ENCODE results near the gene TCERG1L.

The TCERG1L gene

DNA sequence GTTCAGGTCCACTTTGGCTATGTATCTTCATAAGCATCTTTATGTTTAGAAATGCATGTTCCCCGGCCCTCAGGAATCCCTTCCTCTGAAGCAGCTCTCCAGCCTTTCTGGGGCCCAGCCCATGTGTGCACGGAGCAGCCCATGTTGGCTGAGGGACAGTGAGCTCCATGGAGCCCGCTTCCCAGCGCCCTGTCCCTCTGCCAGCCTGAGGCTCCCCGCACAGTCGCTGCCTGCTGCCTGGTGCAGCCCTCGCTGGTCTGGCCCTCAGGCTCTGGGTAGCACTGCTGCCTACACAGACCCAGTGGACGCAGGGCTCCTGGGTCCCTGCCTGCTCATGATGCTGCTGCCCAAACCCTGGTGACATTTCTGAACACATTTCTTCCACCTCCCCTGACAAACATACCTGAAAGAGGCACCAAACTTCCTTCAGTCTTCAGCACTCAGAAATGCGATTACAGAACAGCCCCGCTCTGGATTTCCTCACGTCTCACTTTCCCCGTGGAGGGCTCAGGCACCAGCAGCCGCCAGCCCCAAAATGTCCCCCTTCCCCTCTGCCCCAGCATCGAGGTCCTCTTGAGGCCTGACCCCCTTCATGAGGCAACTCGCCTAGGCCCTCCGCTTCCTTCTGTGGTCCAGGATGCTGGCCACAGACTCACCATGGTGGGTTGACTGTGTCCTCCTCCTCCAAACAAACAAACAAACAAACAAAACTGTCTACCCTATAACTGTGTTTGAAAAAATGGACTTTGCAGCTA, 5.0 kb upstream of the TCERG1L start:
- no peak overlapping the region for H4K8ac ChIP-seq (ENCODE audit: low read length)
- H3K9me3 ChIP-seq (ENCODE audit: control insufficient read depth, low read length) = no peaks in the 10 kb centered on the region
- no peaks in the 10 kb centered on the region for H3K79me1 ChIP-seq (replicated peaks; ENCODE audit: low read length, poor library complexity, severe bottlenecking)
- WGBS = 76% methylated on average over 14 of the region's 16 CpGs
- H2BK15ac ChIP-seq (ENCODE audit: low read depth, poor library complexity, severe bottlenecking) = no peak overlapping the region
- no peak overlapping the region for H4K91ac ChIP-seq (ENCODE audit: low read length)
- no peak overlapping the region for H2BK120ac ChIP-seq (ENCODE audit: low read depth, low read length)
- no peak for DNase-seq
- no peak overlapping the region for H3K4ac ChIP-seq (ENCODE audit: low read depth in 1 of 2, low read length in 2 of 2)
- H3K4me1 ChIP-seq (ENCODE audit: control insufficient read depth, insufficient read depth, low read depth, low read length) = peaks cover 9% of the 10 kb centered on the region
- no peak overlapping the region for H3K4me3 ChIP-seq (ENCODE audit: insufficient read depth in 1 of 2, low read depth in 1 of 2, low read length in 2 of 2)
- H3K27ac ChIP-seq (ENCODE audit: low read length, poor library complexity, severe bottlenecking) = no peak overlapping the region
- no peak overlapping the region for H2BK5ac ChIP-seq (ENCODE audit: low read depth, low read length, poor library complexity, severe bottlenecking)
- no peaks in the 10 kb centered on the region for H3K36me3 ChIP-seq (ENCODE audit: control insufficient read depth in 1 of 2, insufficient read depth in 2 of 2, low read depth in 1 of 2, low read length in 2 of 2)
- H3K14ac ChIP-seq (ENCODE audit: low read length in 2 of 2) = no peak overlapping the region
- H2BK12ac ChIP-seq (ENCODE audit: low read length in 2 of 2) = no peak overlapping the region
- H2AFZ ChIP-seq (ENCODE audit: low read depth, low read length) = no peak overlapping the region
- H2AK5ac ChIP-seq (ENCODE audit: low read length, severe bottlenecking) = no peak overlapping the region
- H3K18ac ChIP-seq (ENCODE audit: low read depth in 1 of 2, low read length in 2 of 2) = no peak overlapping the region
- H3K4me2 ChIP-seq (ENCODE audit: low read length, poor library complexity, severe bottlenecking) = no peak overlapping the region
- H3K23ac ChIP-seq (ENCODE audit: low read length in 2 of 2) = no peak overlapping the region
- no peak overlapping the region for H3K9ac ChIP-seq (ENCODE audit: low read length)
- H3K27me3 ChIP-seq (ENCODE audit: control insufficient read depth in 1 of 2, insufficient read depth in 1 of 2, low read length in 2 of 2) = peaks cover 19 to 36% of the 10 kb centered on the region in 2 experiments

DNA sequence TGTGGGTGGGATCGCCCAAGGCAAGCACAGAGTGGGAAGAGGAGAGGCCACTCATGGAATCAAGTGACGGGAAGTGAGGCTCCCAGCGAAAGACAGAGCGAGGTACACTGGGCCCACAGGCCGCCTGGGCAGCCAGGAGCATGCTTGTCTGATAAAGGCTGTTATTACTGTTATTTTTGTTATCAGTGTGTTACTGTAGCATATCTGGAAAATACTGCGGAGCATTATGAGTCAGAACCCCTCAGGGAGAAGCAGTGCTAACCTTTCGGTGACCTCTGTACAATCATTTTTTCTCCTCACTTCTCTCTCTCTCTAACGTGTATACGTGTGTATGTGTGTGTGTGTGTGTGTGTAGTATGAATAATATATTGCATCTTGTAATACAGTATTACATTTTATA, 3.8 kb upstream of the TCERG1L start:
- Histone ChIP-seq H3K79me1 (replicated peaks; ENCODE audit: low read length, poor library complexity, severe bottlenecking) (no peaks in the 10 kb centered on the region), H3K36me3 (ENCODE audit: control insufficient read depth in 1 of 2, insufficient read depth in 2 of 2, low read depth in 1 of 2, low read length in 2 of 2) (no peaks in the 10 kb centered on the region), H2BK15ac (ENCODE audit: low read depth, poor library complexity, severe bottlenecking) (no peak overlapping the region), H3K4ac (ENCODE audit: low read depth in 1 of 2, low read length in 2 of 2) (no peak overlapping the region), H3K4me3 (ENCODE audit: insufficient read depth in 1 of 2, low read depth in 1 of 2, low read length in 2 of 2) (no peak overlapping the region), H3K18ac (ENCODE audit: low read depth in 1 of 2, low read length in 2 of 2) (no peak overlapping the region), H2AFZ (ENCODE audit: low read depth, low read length) (no peak overlapping the region), H3K14ac (ENCODE audit: low read length in 2 of 2) (no peak overlapping the region), H3K9me3 (ENCODE audit: control insufficient read depth, low read length) (no peaks in the 10 kb centered on the region), H2BK120ac (ENCODE audit: low read depth, low read length) (no peak overlapping the region), H4K8ac (ENCODE audit: low read length) (no peak overlapping the region), H3K27me3 (ENCODE audit: control insufficient read depth in 1 of 2, insufficient read depth in 1 of 2, low read length in 2 of 2) (peaks cover 23 to 42% of the 10 kb centered on the region in 2 experiments), H4K91ac (ENCODE audit: low read length) (no peak overlapping the region), H3K9ac (ENCODE audit: low read length) (no peak overlapping the region), H3K4me2 (ENCODE audit: low read length, poor library complexity, severe bottlenecking) (no peak overlapping the region), H3K23ac (ENCODE audit: low read length in 2 of 2) (no peak overlapping the region), H3K27ac (ENCODE audit: low read length, poor library complexity, severe bottlenecking) (no peak overlapping the region), H2BK12ac (ENCODE audit: low read length in 2 of 2) (no peak overlapping the region), H2BK5ac (ENCODE audit: low read depth, low read length, poor library complexity, severe bottlenecking) (no peak overlapping the region), H2AK5ac (ENCODE audit: low read length, severe bottlenecking) (no peak overlapping the region), H3K4me1 (ENCODE audit: control insufficient read depth, insufficient read depth, low read depth, low read length) (peaks cover 14% of the 10 kb centered on the region)
- 82% methylated on average over 5 of the region's 9 CpGs for WGBS
- no peak for DNase-seq

DNA sequence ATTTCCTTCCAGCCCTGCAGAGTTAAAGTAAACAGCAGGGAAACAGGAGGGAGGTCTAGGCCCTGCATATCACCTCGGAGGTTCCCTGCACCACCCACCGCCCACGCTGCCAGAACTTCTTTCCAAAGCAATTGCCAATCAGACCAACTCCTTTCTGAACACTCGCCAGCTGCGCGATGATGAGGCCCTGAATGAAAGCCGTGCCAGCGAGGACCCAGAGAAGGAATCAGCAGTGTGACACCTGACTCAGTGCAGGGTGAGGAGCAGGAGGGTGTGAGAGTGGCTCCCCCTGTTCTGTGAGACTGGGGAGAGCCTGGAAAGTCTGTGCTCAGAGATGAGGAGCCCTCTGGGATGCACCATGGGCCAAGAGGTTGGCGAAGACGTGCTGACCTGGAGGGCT, 3.3 kb upstream of the TCERG1L start:
- Histone ChIP-seq H4K8ac (ENCODE audit: low read length) (no peak overlapping the region), H3K9me3 (ENCODE audit: control insufficient read depth, low read length) (no peaks in the 10 kb centered on the region), H2BK120ac (ENCODE audit: low read depth, low read length) (no peak overlapping the region), H3K23ac (ENCODE audit: low read length in 2 of 2) (no peak overlapping the region), H3K36me3 (ENCODE audit: control insufficient read depth in 1 of 2, insufficient read depth in 2 of 2, low read depth in 1 of 2, low read length in 2 of 2) (no peaks in the 10 kb centered on the region), H3K14ac (ENCODE audit: low read length in 2 of 2) (no peak overlapping the region), H3K18ac (ENCODE audit: low read depth in 1 of 2, low read length in 2 of 2) (no peak overlapping the region), H2AK5ac (ENCODE audit: low read length, severe bottlenecking) (no peak overlapping the region), H3K27ac (ENCODE audit: low read length, poor library complexity, severe bottlenecking) (no peak overlapping the region), H2BK15ac (ENCODE audit: low read depth, poor library complexity, severe bottlenecking) (no peak overlapping the region), H3K79me1 (replicated peaks; ENCODE audit: low read length, poor library complexity, severe bottlenecking) (no peaks in the 10 kb centered on the region), H3K9ac (ENCODE audit: low read length) (no peak overlapping the region), H3K27me3 (ENCODE audit: control insufficient read depth in 1 of 2, insufficient read depth in 1 of 2, low read length in 2 of 2) (peaks cover 25 to 45% of the 10 kb centered on the region in 2 experiments), H2AFZ (ENCODE audit: low read depth, low read length) (no peak overlapping the region), H3K4me3 (ENCODE audit: insufficient read depth in 1 of 2, low read depth in 1 of 2, low read length in 2 of 2) (no peak overlapping the region), H2BK12ac (ENCODE audit: low read length in 2 of 2) (no peak overlapping the region), H3K4ac (ENCODE audit: low read depth in 1 of 2, low read length in 2 of 2) (no peak overlapping the region), H2BK5ac (ENCODE audit: low read depth, low read length, poor library complexity, severe bottlenecking) (no peak overlapping the region), H3K4me2 (ENCODE audit: low read length, poor library complexity, severe bottlenecking) (no peak overlapping the region), H4K91ac (ENCODE audit: low read length) (no peak overlapping the region), H3K4me1 (ENCODE audit: control insufficient read depth, insufficient read depth, low read depth, low read length) (peaks cover 14% of the 10 kb centered on the region)
- DNase-seq = no peak
- 83% methylated on average over 10 of the region's 10 CpGs for WGBS

DNA sequence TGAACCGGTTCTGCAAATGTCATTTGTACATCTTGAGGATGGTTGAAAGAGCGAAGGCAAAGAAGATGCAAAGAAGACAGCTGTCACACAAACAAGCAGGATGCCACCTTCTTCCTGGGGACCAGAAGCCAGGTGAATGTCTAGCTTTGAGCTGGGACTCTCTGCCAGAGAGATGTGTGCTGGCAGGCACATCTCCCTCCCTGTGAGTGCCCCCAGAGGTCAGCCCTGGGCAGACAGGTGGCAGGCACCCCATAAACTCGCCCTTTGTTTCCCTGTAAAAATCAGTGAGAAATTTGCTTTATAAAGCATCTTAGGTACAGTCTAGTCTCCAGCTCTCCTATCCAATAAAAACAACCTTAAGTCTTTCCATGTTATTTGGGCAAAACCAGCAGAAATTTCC, 2.6 kb upstream of the TCERG1L start:
- Histone ChIP-seq H2AFZ (ENCODE audit: low read depth, low read length) (no peak overlapping the region), H3K4me1 (ENCODE audit: control insufficient read depth, insufficient read depth, low read depth, low read length) (peaks cover 14% of the 10 kb centered on the region), H3K4me3 (ENCODE audit: insufficient read depth in 1 of 2, low read depth in 1 of 2, low read length in 2 of 2) (no peak overlapping the region), H4K91ac (ENCODE audit: low read length) (no peak overlapping the region), H3K9ac (ENCODE audit: low read length) (no peak overlapping the region), H3K27ac (ENCODE audit: low read length, poor library complexity, severe bottlenecking) (no peak overlapping the region), H3K18ac (ENCODE audit: low read depth in 1 of 2, low read length in 2 of 2) (no peak overlapping the region), H4K8ac (ENCODE audit: low read length) (no peak overlapping the region), H2BK5ac (ENCODE audit: low read depth, low read length, poor library complexity, severe bottlenecking) (no peak overlapping the region), H3K23ac (ENCODE audit: low read length in 2 of 2) (no peak overlapping the region), H3K9me3 (ENCODE audit: control insufficient read depth, low read length) (no peaks in the 10 kb centered on the region), H2BK12ac (ENCODE audit: low read length in 2 of 2) (no peak overlapping the region), H3K27me3 (ENCODE audit: control insufficient read depth in 1 of 2, insufficient read depth in 1 of 2, low read length in 2 of 2) (peaks cover 25 to 45% of the 10 kb centered on the region in 2 experiments), H2AK5ac (ENCODE audit: low read length, severe bottlenecking) (no peak overlapping the region), H3K79me1 (replicated peaks; ENCODE audit: low read length, poor library complexity, severe bottlenecking) (no peaks in the 10 kb centered on the region), H2BK15ac (ENCODE audit: low read depth, poor library complexity, severe bottlenecking) (no peak overlapping the region), H3K4me2 (ENCODE audit: low read length, poor library complexity, severe bottlenecking) (no peak overlapping the region), H2BK120ac (ENCODE audit: low read depth, low read length) (no peak overlapping the region), H3K14ac (ENCODE audit: low read length in 2 of 2) (no peak overlapping the region), H3K4ac (ENCODE audit: low read depth in 1 of 2, low read length in 2 of 2) (no peak overlapping the region), H3K36me3 (ENCODE audit: control insufficient read depth in 1 of 2, insufficient read depth in 2 of 2, low read depth in 1 of 2, low read length in 2 of 2) (no peaks in the 10 kb centered on the region)
- no peak for DNase-seq
- WGBS = 77% methylated on average over 3 of the region's 3 CpGs

All from mesenchymal stem cell (in vitro differentiated cells and primary cell).